OCI-LY7 (cell line): Measurements from ENCODE around the gene MGST2. TPM values are rescaled to one million over a fixed set of nuclear protein-coding genes. Genes with fewer than 3 reads are reported as not detected.
"Not testable (repeated sequence)": the region's sequence is repeated elsewhere in the genome, so short reads cannot be mapped to it uniquely, and the experiment has no call there.

ENCODE experiments used
- BruUV-seq: library from RNA; stranded (reverse); fragments of 400-500 nt; replicated peaks from 2 replicates; lab custom pipeline; 2021; lab: Mats Ljungman, UMichigan
- CTCF ChIA-PET: fragments of 300-600 bp; sonication (Branson Sonifier 250); formaldehyde crosslinking; loops from one replicate; lab custom pipeline; 2022; ENCODE audit warnings: antibody characterized with exemption; ENCODE audit not compliant: unreplicated experiment; lab: Charles Lee
- POLR2A ChIA-PET: fragments of 300-600 bp; sonication (Branson Sonifier 250); formaldehyde crosslinking; loops from one replicate; lab custom pipeline; 2022; ENCODE audit warnings: antibody characterized with exemption; lab: Charles Lee
- DNase-seq: peaks from one replicate; pipeline ENCODE4 v3.0.0-alpha.2; 2015; ENCODE audit warnings: low spot score
- H2AFZ ChIP-seq: fragments of 200-600 bp; sonication (generic), shearing (Covaris generic); 2 replicates; pipeline ENCODE4 v1.6.1; 2014; ENCODE audit warnings: mild to moderate bottlenecking, antibody characterized with exemption, low read length, moderate library complexity
- H3K27ac ChIP-seq: fragments of 200-600 bp; sonication (generic); 2 replicates; pipeline ENCODE4 v1.5.1; 2014; ENCODE audit warnings: mixed run types, low read depth, mild to moderate bottlenecking, moderate library complexity, low read length, inconsistent platforms; ENCODE audit not compliant: poor library complexity, severe bottlenecking
- H3K36me3 ChIP-seq: fragments of 200-600 bp; sonication (generic); 2 replicates; pipeline ENCODE4 v1.6.1; 2014; ENCODE audit warnings: mild to moderate bottlenecking, antibody characterized with exemption, low read length, moderate library complexity, mixed read lengths; ENCODE audit not compliant: insufficient read depth
- H3K4me1 ChIP-seq: fragments of 200-600 bp; sonication (generic); 2 replicates; pipeline ENCODE4 v1.5.1; 2014; ENCODE audit warnings: mild to moderate bottlenecking, low read length; ENCODE audit not compliant: insufficient read depth, poor library complexity, severe bottlenecking
- H3K4me2 ChIP-seq: fragments of 200-600 bp; sonication (generic); 2 replicates; pipeline ENCODE4 v1.6.1; 2014; ENCODE audit warnings: mild to moderate bottlenecking, low read length
- H3K4me3 ChIP-seq: fragments of 200-600 bp; sonication (generic); 2 replicates; pipeline ENCODE4 v1.5.1; 2014; ENCODE audit warnings: mild to moderate bottlenecking, low read depth, low read length; ENCODE audit not compliant: poor library complexity, severe bottlenecking
- H3K79me2 ChIP-seq: fragments of 200-600 bp; sonication (generic); 2 replicates; pipeline ENCODE4 v1.6.1; 2016; ENCODE audit warnings: low read depth, mild to moderate bottlenecking, low read length, moderate library complexity, mixed read lengths; ENCODE audit not compliant: insufficient read depth
- H3K9me2 ChIP-seq: fragments of 200-600 bp; sonication (generic); 2 replicates; pipeline ENCODE4 v1.6.1; 2016; ENCODE audit warnings: mild to moderate bottlenecking, low read length, mixed read lengths; ENCODE audit not compliant: insufficient read depth
- H3K9me3 ChIP-seq: fragments of 200-600 bp; sonication (generic); 2 replicates; pipeline ENCODE4 v1.6.1; 2014; ENCODE audit warnings: mild to moderate bottlenecking, mixed run types, low read length, mixed read lengths
- H4K20me1 ChIP-seq: fragments of 200-600 bp; sonication (generic); 2 replicates; pipeline ENCODE4 v1.6.1; 2014; ENCODE audit warnings: mild to moderate bottlenecking, antibody characterized with exemption, low read length, moderate library complexity, mixed read lengths; ENCODE audit not compliant: insufficient read depth
- EZH2phosphoT487 ChIP-seq: fragments of 200-600 bp; sonication (generic); IDR thresholded peaks from 2 replicates; pipeline ENCODE4 v1.6.1; 2018; ENCODE audit warnings: low read depth, borderline replicate concordance, mild to moderate bottlenecking, mixed run types, antibody characterized with exemption, low read length, moderate library complexity, mixed read lengths
- intact Hi-C: fragments of 100-400 bp; cut with micrococcal nuclease; formaldehyde crosslinking; loops from one replicate; pipeline ENCODE4 v1.10.0; 2022; ENCODE audit not compliant: unreplicated experiment
- total RNA-seq, 2 experiments: library from RNA; depleted of rRNA in 1 of 2; stranded (reverse); fragments of >200 nt in 1 of 2; shearing (Covaris generic) in 1 of 2; gene quantifications; 2 replicates each; pipeline ENCODE4 v1.2.3, GENCODE V29; 2014 to 2022
- TF ChIP-seq, protein P1 (sequence below): fragments of 200-600 bp; sonication (generic); conservative IDR thresholded peaks from 2 replicates; pipeline ENCODE4 v1.5.1; 2014; ENCODE audit warnings: mild to moderate bottlenecking, antibody characterized with exemption, low read length, moderate library complexity, mixed read lengths

Gene MGST2
- total RNA-seq, 2 experiments from 2014 or later, result 4.7 to 11.7 TPM

DNA sequence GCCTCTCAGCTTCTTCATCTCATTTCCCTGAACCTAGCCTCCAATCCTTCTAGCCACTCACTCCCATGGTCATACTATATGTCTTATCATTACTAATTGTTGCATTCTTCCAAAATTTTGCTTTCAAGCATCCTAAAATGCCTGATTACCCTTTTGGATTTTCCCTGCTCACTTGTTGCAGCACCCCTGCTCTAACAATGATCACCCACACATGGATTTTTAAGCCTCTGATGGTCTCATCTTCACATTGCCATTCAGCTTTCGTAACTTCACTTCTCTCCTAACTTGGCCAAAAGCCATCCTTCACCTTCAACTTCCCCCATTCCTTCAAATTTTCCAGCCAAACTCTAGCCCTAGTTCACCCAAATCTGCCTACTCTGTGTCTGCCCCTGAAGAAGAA is 33.8 kb upstream of the MGST2 start:
- no peaks in the 10 kb centered on the region for H3K9me3 ChIP-seq
- no peak overlapping the region for H3K4me2 ChIP-seq
- no peak for DNase-seq
- H3K79me2 ChIP-seq, result no peaks in the 10 kb centered on the region
- POLR2A ChIA-PET, result interaction anchor here (0.6 kb wide), 2 partner anchors 1166 to 1234 kb away, joined by 5 read pairs; no protein-coding TSS in a partner anchor
- intact Hi-C loops, result no loop called here
- CTCF ChIA-PET, result no interaction called here
- no peaks in the 10 kb centered on the region for H3K4me1 ChIP-seq
- TF ChIP-seq, protein P1, sequence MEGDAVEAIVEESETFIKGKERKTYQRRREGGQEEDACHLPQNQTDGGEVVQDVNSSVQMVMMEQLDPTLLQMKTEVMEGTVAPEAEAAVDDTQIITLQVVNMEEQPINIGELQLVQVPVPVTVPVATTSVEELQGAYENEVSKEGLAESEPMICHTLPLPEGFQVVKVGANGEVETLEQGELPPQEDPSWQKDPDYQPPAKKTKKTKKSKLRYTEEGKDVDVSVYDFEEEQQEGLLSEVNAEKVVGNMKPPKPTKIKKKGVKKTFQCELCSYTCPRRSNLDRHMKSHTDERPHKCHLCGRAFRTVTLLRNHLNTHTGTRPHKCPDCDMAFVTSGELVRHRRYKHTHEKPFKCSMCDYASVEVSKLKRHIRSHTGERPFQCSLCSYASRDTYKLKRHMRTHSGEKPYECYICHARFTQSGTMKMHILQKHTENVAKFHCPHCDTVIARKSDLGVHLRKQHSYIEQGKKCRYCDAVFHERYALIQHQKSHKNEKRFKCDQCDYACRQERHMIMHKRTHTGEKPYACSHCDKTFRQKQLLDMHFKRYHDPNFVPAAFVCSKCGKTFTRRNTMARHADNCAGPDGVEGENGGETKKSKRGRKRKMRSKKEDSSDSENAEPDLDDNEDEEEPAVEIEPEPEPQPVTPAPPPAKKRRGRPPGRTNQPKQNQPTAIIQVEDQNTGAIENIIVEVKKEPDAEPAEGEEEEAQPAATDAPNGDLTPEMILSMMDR, result no peak
- H3K36me3 ChIP-seq, result no peaks in the 10 kb centered on the region
- no peak overlapping the region for H3K27ac ChIP-seq
- no peak overlapping the region for H2AFZ ChIP-seq
- BruUV-seq, result no TSS peak
- H3K9me2 ChIP-seq, result no peaks in the 10 kb centered on the region
- no peak overlapping the region for H3K4me3 ChIP-seq
- no peaks in the 10 kb centered on the region for H4K20me1 ChIP-seq

DNA sequence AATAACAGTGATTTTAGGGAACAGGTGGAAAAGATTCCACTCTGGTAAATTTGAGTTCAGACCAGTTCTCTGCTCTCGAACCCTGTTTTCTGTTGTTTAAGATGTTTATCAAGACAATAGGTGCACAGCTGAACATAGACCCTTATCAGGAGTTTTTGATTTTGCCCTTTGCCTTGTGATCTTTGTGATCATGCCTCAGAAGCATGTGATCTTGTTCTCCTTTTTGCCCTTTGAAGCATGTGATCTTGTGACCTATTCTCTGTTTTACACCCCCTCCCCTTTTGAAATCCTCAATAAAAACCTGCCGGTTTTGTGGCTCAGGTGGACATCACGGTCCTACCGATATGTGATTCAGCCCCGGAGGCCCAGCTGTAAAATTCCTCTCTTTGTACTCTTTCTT is 32.9 kb upstream of the MGST2 start:
- H4K20me1 ChIP-seq, BruUV-seq, H3K36me3 ChIP-seq, H3K4me3 ChIP-seq, CTCF ChIA-PET, H3K4me1 ChIP-seq, POLR2A ChIA-PET, H3K79me2 ChIP-seq, H3K9me2 ChIP-seq, H3K4me2 ChIP-seq, intact Hi-C loops, DNase-seq, H2AFZ ChIP-seq, H3K9me3 ChIP-seq, H3K27ac ChIP-seq: not testable (repeated sequence)

DNA sequence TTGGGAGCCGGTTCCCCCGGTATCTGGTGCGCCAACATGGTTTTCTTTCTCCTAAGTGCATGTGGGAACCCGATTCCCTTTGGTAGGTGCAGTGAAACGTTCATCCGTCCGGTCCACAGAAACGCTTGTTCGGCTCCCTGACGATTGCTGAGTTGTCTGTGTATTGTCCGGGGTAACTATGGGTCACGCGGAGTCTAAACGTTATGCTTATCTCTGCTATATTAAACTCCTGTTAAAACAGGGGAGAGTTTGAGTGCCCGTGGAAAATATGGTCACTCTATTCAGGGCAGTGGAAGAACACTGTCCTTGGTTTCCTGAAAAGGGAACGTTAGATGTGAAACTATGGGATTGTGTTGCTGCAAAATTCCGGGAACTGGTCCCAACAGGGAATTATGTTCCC is 32.4 kb upstream of the MGST2 start:
- ChIA-PET CTCF (no interaction called here), POLR2A (no interaction called here)
- H3K4me2 ChIP-seq, result no peak overlapping the region
- H4K20me1 ChIP-seq, result no peaks in the 10 kb centered on the region
- BruUV-seq, result no TSS peak
- H3K4me3 ChIP-seq, result no peak overlapping the region
- TF ChIP-seq, protein P1, result no peak
- no peak for TF ChIP-seq EZH2phosphoT487
- H3K36me3 ChIP-seq, result no peaks in the 10 kb centered on the region
- intact Hi-C loops, result no loop called here
- no peak for DNase-seq
- no peaks in the 10 kb centered on the region for H3K4me1 ChIP-seq
- H3K27ac ChIP-seq, result no peak overlapping the region
- H3K79me2 ChIP-seq, result no peaks in the 10 kb centered on the region
- H2AFZ ChIP-seq, result no peak overlapping the region
- no peaks in the 10 kb centered on the region for H3K9me3 ChIP-seq
- no peaks in the 10 kb centered on the region for H3K9me2 ChIP-seq
